ENCODE results near the gene APEH. TPM values are rescaled to one million over a fixed set of nuclear protein-coding genes. Genes with fewer than 3 reads are reported as not detected.

Gene APEH
- total RNA-seq, 6 experiments from 2014 or later = 60.9 to 114 (median 90.5) TPM

DNA sequence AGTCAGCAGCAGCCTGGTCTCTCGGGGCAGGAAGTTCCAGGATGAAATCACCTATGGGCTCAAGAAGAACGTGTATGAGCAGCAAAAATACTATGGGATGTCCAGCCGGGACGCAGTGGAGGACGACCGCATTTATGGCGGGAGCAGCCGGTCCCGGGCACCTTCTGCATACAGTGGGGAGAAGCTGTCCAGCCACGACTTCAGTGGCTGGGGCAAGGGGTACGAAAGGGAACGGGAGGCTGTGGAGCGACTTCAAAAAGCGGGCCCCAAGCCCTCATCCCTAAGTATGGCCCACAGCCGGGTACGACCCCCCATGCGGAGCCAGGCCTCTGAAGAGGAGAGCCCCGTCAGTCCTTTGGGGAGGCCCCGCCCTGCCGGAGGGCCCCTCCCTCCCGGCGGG lies 12.1 kb upstream of the APEH start:
- no peak overlapping the region for H3K27ac ChIP-seq
- ATAC-seq = no peak
- H3K36me3 ChIP-seq = no peaks in the 10 kb centered on the region
- H3K27me3 ChIP-seq = no peaks in the 10 kb centered on the region
- TF ChIP-seq POLR2A (IDR thresholded peaks at IDR 0.05) = no peak
- TF ChIP-seq CTCF (IDR thresholded peaks at IDR 0.05) = no peak
- H3K9me3 ChIP-seq = no peaks in the 10 kb centered on the region
- WGBS (ENCODE audit: insufficient coverage, low coverage, low lambda C conversion rate, missing lambda C conversion rate) = 100% methylated on average over 1 of the region's 22 CpGs
- no peak overlapping the region for H3K4me3 ChIP-seq
- H3K4me1 ChIP-seq = peaks cover 0 to 24% (median 11%) of the 10 kb centered on the region in 4 donors
- intact Hi-C loops (cut with DNase I) = no loop called here
- DNase-seq = no peak

DNA sequence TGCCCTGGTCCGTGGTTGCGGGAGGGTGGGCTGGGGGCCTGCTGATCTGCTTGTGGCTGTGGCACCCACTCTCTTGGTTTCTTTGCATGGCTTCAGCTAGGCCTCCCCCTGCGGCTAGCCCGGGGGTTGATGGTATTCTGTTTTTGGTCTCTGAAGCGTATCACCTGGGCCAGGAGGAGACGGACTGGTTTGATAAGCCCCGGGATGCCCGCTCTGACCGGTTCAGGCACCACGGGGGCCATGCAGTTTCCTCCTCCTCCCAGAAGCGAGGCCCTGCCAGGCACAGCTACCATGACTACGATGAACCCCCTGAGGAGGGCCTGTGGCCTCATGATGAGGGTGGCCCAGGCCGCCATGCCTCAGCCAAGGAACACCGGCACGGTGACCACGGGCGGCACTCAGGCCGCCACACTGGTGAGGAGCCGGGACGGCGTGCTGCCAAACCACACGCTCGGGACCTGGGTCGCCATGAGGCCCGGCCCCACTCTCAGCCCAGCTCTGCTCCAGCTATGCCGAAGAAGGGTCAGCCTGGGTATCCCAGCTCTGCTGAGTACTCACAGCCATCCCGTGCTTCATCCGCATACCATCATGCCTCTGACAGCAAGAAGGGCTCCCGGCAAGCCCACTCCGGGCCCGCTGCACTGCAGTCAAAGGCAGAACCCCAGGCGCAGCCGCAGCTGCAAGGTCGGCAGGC lies 11.3 kb upstream of the APEH start:
- intact Hi-C loops (cut with DNase I) = no loop called here

DNA sequence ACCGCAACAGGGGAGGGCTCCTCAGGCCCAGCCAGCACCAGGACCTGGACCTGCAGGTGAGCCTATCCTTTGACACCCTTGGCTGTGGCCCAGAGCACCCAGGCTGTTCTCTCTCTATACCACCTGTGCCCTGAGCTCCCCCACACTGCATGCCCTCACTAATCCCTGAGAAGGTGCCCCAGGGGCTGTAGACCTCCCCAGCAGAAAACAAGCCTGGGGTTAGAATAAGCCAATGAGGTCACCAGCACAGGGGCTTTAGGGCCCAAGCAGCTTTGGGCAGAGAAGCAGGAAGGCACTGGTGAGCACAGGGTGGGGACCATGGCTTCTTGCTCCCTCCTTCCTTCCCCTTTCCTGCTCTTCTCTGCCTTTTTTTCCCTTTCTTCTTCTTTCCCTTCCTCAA lies 10.3 kb upstream of the APEH start:
- peaks cover 0 to 42% (median 19%) of the 10 kb centered on the region in 4 donors for H3K4me1 ChIP-seq
- intact Hi-C loops (cut with DNase I) = no loop called here
- DNase-seq (no peak), ATAC-seq (no peak)
- H3K9me3 ChIP-seq = no peaks in the 10 kb centered on the region
- H3K27ac ChIP-seq = no peak overlapping the region
- no peak for TF ChIP-seq POLR2A (IDR thresholded peaks at IDR 0.05)
- no peak for TF ChIP-seq CTCF (IDR thresholded peaks at IDR 0.05)
- H3K27me3 ChIP-seq = no peaks in the 10 kb centered on the region
- H3K36me3 ChIP-seq = no peaks in the 10 kb centered on the region
- WGBS (ENCODE audit: insufficient coverage, low coverage, low lambda C conversion rate, missing lambda C conversion rate) = 83% methylated on average over 1 of the region's 1 CpG
- no peak overlapping the region for H3K4me3 ChIP-seq

More for the DNA sequence above, 11.3 kb upstream of the APEH start:
- no peak overlapping the region for H3K27ac ChIP-seq
- no peak overlapping the region for H3K4me3 ChIP-seq
- no peaks in the 10 kb centered on the region for H3K9me3 ChIP-seq
- TF ChIP-seq POLR2A (IDR thresholded peaks at IDR 0.05) (no peak), CTCF (IDR thresholded peaks at IDR 0.05) (no peak)
- no peaks in the 10 kb centered on the region for H3K36me3 ChIP-seq
- no peak for ATAC-seq
- WGBS (ENCODE audit: insufficient coverage, low coverage, low lambda C conversion rate, missing lambda C conversion rate) = 100% methylated on average over 2 of the region's 34 CpGs
- H3K27me3 ChIP-seq = no peaks in the 10 kb centered on the region
- peaks cover 0 to 33% (median 14%) of the 10 kb centered on the region in 4 donors for H3K4me1 ChIP-seq
- no peak for DNase-seq

- Histone ChIP-seq H3K4me3 (no peak overlapping the region), H3K27me3 (no peaks in the 10 kb centered on the region), H3K27ac (no peak overlapping the region), H3K36me3 (no peaks in the 10 kb centered on the region), H3K4me1 (peaks cover 0 to 47% (median 22%) of the 10 kb centered on the region in 4 donors), H3K9me3 (no peaks in the 10 kb centered on the region)
- 86% methylated on average over 4 of the region's 11 CpGs for WGBS (ENCODE audit: insufficient coverage, low coverage, low lambda C conversion rate, missing lambda C conversion rate)
- no peak for DNase-seq
- intact Hi-C loops (cut with DNase I) = no loop called here
- ATAC-seq = no peak
- TF ChIP-seq CTCF (IDR thresholded peaks at IDR 0.05) (no peak), POLR2A (IDR thresholded peaks at IDR 0.05) (no peak)
These were observed 9.9 kb upstream of the APEH start for GRCh38 chr3:49664300-49664699.
